Measurements from ENCODE around the gene TMC7. TPM values are rescaled to one million over a fixed set of nuclear protein-coding genes. Genes with fewer than 3 reads are reported as not detected.
A peak's percentile ranks its signal among the peaks of the same experiment; 100 is the strongest.

TMC7 gene
- total and polyA plus RNA-seq, 2 of the 13 experiments (the other 11 are each of a cell fraction or from before 2014, with no cell fraction given), result 1.2 to 5.1 TPM

DNA sequence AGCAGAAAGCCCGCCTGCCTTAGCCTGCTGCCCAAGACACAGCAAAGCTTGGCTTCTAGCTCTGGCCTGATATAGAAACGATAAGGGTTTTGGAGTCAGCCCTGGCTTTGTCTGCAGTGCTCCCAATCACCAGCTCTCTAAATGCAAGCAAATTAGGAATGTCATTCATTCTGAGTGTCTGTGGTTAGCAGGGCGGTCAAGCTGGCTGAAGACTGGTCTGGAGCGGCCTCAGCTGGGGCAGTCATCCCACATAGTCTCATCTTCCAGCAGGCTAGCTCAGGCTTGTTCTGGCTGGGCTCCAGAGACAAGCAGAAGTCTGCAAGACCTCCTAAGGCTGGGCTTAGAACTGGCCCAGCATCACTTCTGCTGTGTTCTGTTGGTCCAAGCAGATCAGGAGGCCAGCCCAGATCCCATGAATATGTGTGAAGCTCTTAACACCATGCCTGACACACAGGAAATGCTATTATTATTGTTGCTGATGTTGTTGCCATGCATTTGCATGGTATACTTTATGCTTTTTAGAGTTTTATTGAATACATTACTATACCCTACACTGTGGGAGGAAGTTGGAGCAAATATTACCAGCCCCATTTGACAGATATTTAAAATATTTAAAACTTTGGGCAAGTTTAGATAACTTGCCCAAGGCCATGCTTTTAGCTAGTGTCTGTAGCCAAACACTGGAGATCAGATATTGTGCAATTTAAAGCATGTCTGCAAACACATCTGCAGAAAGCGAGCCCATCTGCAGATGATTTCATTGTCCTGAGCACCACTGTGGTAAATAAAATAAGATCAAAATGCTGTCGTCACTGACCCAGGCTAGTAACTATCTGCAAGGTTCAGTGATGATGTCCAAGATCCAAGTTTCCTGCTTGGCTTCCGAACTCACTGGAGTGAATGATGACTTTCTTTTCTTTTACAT is 24.8 kb downstream of the TMC7 start (continued):
- TF ChIP-seq UBTF (CRISPR knock-in tag; IDR thresholded peaks at IDR 0.05) (peak; percentile 41; the same call in 1 of the 2 replicates), ZNF20 (CRISPR knock-in tag; IDR thresholded peaks at IDR 0.05) (no peak), NRL (CRISPR knock-in tag; IDR thresholded peaks at IDR 0.05; ENCODE audit: borderline replicate concordance) (0 out of 2 replicates have a peak, but pooled peaks have one; percentile 28), FOXJ3 (CRISPR knock-in tag; IDR thresholded peaks at IDR 0.05; ENCODE audit: borderline replicate concordance) (peak; percentile 31; the same call in 1 of the 2 replicates), ZFY (CRISPR knock-in tag; IDR thresholded peaks at IDR 0.05) (no peak), LCORL (IDR thresholded peaks at IDR 0.05) (no peak), LCORL (CRISPR knock-in tag; IDR thresholded peaks at IDR 0.05) (0 out of 2 replicates have a peak, but pooled peaks have one; percentile 30), ADNP (CRISPR knock-in tag; IDR thresholded peaks at IDR 0.05) (no peak), FOSL2 (CRISPR knock-in tag; IDR thresholded peaks at IDR 0.05) (peak; percentile 30; the same call in 1 of the 2 replicates), ZNF512 (CRISPR knock-in tag; IDR thresholded peaks at IDR 0.05) (0 out of 2 replicates have a peak, but pooled peaks have one; percentile 23), ZNF263 (CRISPR knock-in tag; IDR thresholded peaks at IDR 0.05) (peak; percentile 92), ARID5B (CRISPR knock-in tag; IDR thresholded peaks at IDR 0.05) (peak; percentile 76), ZNF12 (CRISPR knock-in tag; IDR thresholded peaks at IDR 0.05) (peak; percentile 64), GMEB2 (CRISPR knock-in tag; IDR thresholded peaks at IDR 0.05; ENCODE audit: low read depth) (no peak), CBX5 (CRISPR knock-in tag; IDR thresholded peaks at IDR 0.05; ENCODE audit: borderline replicate concordance) (0 out of 2 replicates have a peak, but pooled peaks have one; percentile 49)
